HG03457 (cell line): ENCODE data around the gene NUDC.
"Not testable (repeated sequence)": the region's sequence is repeated elsewhere in the genome, so short reads cannot be mapped to it uniquely, and the experiment has no call there.

Experiments used
- ATAC-seq: cut with Tn5 transposase; IDR thresholded peaks from one replicate; pipeline ENCODE4 v1.9.1; 2021; ENCODE audit warnings: moderate number of reproducible peaks; ENCODE audit not compliant: unreplicated experiment

The NUDC gene

GRCh38 chr1:26986658-26987057, 65.1 kb downstream of the NUDC start:
- no peak for ATAC-seq

GRCh38 chr1:26989403-26990109, 68.0 kb downstream of the NUDC start:
- not testable (repeated sequence) for ATAC-seq

GRCh38 chr1:26991310-26992116, 70.0 kb downstream of the NUDC start:
- no peak for ATAC-seq

GRCh38 chr1:26993237-26994019, 71.9 kb downstream of the NUDC start, which contains the start of gene TRNP1:
TSS of gene TRNP1 (plus strand) at chr1:26993692. CDS start at chr1:26993787, 95 bp downstream.
- ATAC-seq = no peak

- ATAC-seq = no peak
These were observed 72.7 kb downstream of the NUDC start for GRCh38 chr1:26994020-26994786.

GRCh38 chr1:26994787-26995517, 73.4 kb downstream of the NUDC start:
- ATAC-seq = no peak

- ATAC-seq = no peak
These were observed 74.5 kb downstream of the NUDC start for GRCh38 chr1:26996024-26996423.
